ENCODE data around the gene SLC35A3. TPM values are rescaled to one million over a fixed set of nuclear protein-coding genes. Genes with fewer than 3 reads are reported as not detected.

Gene SLC35A3
- total RNA-seq, 4 donors from 2014 or later, result 27.9 to 39.6 (median 29.8) TPM

DNA sequence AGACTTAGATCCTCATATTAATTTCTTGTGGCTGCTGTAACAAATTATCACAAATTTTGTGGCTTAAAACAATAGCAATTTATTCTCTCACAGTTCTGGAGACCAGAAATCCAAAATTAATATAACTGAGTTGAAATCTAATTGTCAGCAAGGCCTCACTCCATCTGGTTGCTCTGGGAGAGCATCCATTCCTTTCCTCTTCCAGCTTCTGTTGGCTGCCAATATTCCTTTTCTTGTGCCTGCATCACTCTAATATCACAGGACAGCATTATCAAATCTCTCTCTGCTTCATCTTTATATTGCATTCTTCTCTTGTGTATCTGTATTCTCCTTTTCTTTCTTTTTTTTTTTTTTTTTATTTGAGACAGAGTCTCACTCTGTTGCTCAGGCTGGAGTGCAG, 9.3 kb downstream of the SLC35A3 start:
- TF ChIP-seq, protein P1, sequence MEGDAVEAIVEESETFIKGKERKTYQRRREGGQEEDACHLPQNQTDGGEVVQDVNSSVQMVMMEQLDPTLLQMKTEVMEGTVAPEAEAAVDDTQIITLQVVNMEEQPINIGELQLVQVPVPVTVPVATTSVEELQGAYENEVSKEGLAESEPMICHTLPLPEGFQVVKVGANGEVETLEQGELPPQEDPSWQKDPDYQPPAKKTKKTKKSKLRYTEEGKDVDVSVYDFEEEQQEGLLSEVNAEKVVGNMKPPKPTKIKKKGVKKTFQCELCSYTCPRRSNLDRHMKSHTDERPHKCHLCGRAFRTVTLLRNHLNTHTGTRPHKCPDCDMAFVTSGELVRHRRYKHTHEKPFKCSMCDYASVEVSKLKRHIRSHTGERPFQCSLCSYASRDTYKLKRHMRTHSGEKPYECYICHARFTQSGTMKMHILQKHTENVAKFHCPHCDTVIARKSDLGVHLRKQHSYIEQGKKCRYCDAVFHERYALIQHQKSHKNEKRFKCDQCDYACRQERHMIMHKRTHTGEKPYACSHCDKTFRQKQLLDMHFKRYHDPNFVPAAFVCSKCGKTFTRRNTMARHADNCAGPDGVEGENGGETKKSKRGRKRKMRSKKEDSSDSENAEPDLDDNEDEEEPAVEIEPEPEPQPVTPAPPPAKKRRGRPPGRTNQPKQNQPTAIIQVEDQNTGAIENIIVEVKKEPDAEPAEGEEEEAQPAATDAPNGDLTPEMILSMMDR (IDR thresholded peaks at IDR 0.05; ENCODE audit: low read depth), result no peak

DNA sequence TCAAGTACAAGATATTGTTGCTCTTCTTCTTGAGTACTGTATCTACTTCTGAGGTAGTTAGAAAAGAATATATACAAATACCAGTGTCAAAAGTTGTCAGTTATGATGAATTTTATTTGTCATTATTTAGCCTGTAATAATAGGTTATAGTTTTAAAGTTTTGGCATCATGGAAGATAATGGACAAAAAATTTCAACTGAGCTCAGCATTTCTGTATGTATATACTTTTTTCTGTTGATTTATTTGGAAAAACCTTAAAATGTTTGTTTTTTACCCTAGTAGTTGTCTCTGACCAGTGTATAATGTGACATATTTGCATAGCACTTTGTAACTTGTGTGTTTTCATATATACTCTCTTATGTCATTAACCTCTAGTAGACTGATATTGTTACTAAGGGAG, 11.1 kb downstream of the SLC35A3 start:
- TF ChIP-seq, protein P1 (IDR thresholded peaks at IDR 0.05; ENCODE audit: low read depth), result no peak

DNA sequence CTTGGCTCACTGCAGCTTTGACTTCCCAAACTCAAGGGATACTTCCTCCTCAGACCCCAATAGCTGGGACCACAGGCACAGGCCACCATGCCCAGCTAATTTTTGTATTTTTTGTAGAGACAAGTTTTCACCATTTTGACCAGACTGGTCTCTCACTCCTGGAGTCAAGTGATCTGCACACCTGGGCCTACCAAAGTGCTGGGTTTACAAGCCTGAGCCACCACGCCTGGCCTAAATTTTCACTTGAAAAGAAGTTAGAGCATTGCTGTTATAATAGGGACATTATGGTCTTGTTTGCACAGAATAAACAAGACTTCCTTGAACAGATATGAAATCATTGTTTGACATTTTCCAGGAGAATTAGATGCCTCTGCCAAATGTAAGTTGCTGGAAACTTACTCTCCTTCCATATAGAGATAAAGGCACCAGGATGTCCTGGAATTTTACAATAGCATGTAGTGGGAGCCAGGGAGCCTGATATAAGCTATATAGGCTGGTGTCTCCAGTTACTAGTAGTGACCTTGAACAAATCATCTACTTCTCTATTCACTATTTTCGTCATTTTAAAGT, 16.9 kb downstream of the SLC35A3 start:
- TF ChIP-seq, protein P1 (IDR thresholded peaks at IDR 0.05; ENCODE audit: low read depth), result no peak

GRCh38 chr1:99988210-99988765, 18.5 kb downstream of the SLC35A3 start:
- TF ChIP-seq, protein P1 (IDR thresholded peaks at IDR 0.05; ENCODE audit: low read depth), result no peak

DNA sequence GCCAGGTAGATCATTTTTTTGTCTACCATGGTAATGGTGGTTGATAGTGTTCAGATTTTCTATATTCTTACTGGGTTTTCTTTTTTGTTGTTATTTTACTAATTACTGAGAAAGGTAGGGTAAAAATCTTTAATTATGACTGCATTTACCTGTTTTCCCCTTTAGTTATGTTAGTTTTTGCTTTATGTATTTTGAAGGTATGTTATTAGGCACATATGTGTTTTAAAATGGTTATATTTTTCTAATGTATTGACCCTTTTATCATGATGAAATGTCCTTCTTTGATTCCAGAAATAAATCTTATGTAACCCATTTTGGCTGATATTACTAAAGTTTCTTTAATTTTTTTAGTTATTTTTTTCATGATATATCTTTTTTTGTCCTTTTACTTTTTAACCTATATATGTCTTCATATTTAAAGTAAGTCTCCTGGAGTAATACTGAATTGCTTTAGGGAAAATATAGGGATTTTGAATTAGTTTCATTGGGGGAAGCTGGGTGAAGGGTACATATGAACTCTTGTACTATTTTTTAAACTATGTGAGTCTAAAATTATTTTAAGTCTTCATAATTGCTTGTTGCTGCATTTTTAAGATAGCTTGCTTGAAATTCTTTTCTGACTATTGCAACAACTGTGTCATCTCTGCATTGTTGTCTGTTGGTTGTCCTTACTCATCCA, 22.4 kb downstream of the SLC35A3 start:
- TF ChIP-seq, protein P1 (IDR thresholded peaks at IDR 0.05; ENCODE audit: low read depth), result no peak

DNA sequence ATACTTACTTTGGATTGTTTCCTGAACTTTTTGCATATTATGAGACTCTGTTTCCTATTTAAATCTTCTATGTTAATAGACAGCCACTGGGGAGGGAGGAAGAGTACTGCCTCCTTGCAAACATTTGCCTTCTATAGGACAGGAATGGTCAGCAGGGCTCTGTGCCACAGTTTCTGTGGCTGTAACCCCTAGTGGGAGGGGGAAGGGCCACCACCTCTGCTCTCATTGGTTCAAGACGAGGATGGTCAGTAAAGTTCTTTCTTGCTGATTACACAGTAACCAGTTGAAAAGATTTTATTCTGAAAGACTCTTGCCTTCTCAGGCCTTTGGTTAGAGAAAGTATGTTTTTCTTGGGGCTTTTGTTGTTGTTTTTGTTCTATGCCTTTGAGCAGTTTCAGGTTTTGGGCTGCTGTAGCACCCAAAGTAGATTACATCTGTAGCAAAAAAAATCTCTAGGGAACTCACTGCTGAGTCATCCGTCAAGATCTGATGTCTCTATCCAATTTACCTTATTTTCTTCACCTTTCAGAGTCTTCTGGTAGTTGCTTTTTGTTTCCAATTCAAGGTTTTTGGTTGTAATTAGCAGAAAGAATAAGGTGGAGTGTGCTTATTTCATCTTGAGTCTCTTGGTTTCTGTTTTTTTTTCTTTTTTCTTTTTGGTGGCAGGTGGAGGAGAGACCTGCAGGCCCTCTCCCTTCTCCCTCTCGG, 23.1 kb downstream of the SLC35A3 start:
- TF ChIP-seq, protein P1 (IDR thresholded peaks at IDR 0.05; ENCODE audit: low read depth), result no peak

DNA sequence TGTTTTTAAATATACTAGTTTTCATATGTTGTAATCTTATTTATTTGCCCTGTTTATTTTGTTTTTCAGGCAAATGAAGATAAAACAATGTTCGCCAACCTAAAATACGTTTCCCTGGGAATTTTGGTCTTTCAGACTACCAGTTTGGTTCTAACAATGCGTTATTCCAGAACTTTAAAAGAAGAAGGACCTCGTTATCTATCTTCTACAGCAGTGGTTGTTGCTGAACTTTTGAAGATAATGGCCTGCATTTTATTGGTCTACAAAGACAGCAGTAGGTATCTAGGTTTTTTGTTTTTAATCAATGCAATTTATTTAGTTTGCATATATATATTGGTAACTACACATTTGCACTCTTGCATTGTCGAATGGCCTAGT, 23.7 kb downstream of the SLC35A3 start:
- TF ChIP-seq, protein P1 (IDR thresholded peaks at IDR 0.05; ENCODE audit: low read depth), result no peak
